ENCODE results near the gene CHTF18. TPM values are rescaled to one million over a fixed set of nuclear protein-coding genes. Genes with fewer than 3 reads are reported as not detected.

CHTF18 gene
- total RNA-seq, 1 donor from 2014 or later = 11.3 TPM

- intact Hi-C loops (cut with DNase I) = no loop called here
Measured at GRCh38 chr16:844638-845350, 56.4 kb downstream of the CHTF18 start.

GRCh38 chr16:845351-845745, 56.9 kb downstream of the CHTF18 start:
- Histone ChIP-seq H3K9me3 (no peaks in the 10 kb centered on the region), H3K4me1 (no peaks in the 10 kb centered on the region), H3K27ac (no peak overlapping the region), H3K4me3 (no peak overlapping the region), H3K27me3 (ENCODE audit: low read depth) (peaks cover 10% of the 10 kb centered on the region), H3K36me3 (no peaks in the 10 kb centered on the region)
- ATAC-seq (no peak), DNase-seq (no peak)
- no peak for TF ChIP-seq CTCF (IDR thresholded peaks at IDR 0.05)
- intact Hi-C loops (cut with DNase I) = no loop called here

More at GRCh38 chr16:844638-845350, 56.4 kb downstream of the CHTF18 start:
- Histone ChIP-seq H3K27ac (no peak overlapping the region), H3K27me3 (ENCODE audit: low read depth) (peaks cover 15% of the 10 kb centered on the region), H3K36me3 (no peaks in the 10 kb centered on the region), H3K4me1 (no peaks in the 10 kb centered on the region), H3K9me3 (no peaks in the 10 kb centered on the region), H3K4me3 (no peak overlapping the region)
- ATAC-seq = peak in 1 of 2 donors; percentile 21
- no peak for DNase-seq
- no peak for TF ChIP-seq CTCF (IDR thresholded peaks at IDR 0.05)

- no peak for ATAC-seq
- no peaks in the 10 kb centered on the region for H3K9me3 ChIP-seq
- no peak for TF ChIP-seq CTCF (IDR thresholded peaks at IDR 0.05)
- no peak overlapping the region for H3K4me3 ChIP-seq
- intact Hi-C loops (cut with DNase I) = no loop called here
- H3K4me1 ChIP-seq = no peaks in the 10 kb centered on the region
- H3K36me3 ChIP-seq = no peaks in the 10 kb centered on the region
- H3K27ac ChIP-seq = no peak overlapping the region
- no peak for DNase-seq
- H3K27me3 ChIP-seq (ENCODE audit: low read depth) = no peaks in the 10 kb centered on the region
Measured at GRCh38 chr16:847151-847550, 58.7 kb downstream of the CHTF18 start.

Small RNAs within 50 kb of the gene (microRNA-seq; reads per million reads assigned to microRNA genes)
- not detected for gene MIR662 (ENCODE audit: borderline number of aligned reads)

Other genes with a start within 250 kb of the CHTF18 start
- gene PRR35, start 228.2 kb upstream of the CHTF18 start, total RNA-seq = not detected
- 2.7 TPM for gene NHLRC4, start 221.6 kb upstream of the CHTF18 start, total RNA-seq
- gene PIGQ, start 218.7 kb upstream of the CHTF18 start, total RNA-seq = 68.9 TPM
- 40.1 TPM for gene RAB40C, start 198.6 kb upstream of the CHTF18 start, total RNA-seq
- gene WFIKKN1, start 157.6 kb upstream of the CHTF18 start, total RNA-seq = 1.2 TPM
- 63.1 TPM for gene METTL26, start 152.3 kb upstream of the CHTF18 start, total RNA-seq
- 47.7 TPM for gene MCRIP2, start 146.8 kb upstream of the CHTF18 start, total RNA-seq
- 31.4 TPM for gene WDR90, start 139.3 kb upstream of the CHTF18 start, total RNA-seq
- 81.6 TPM for gene RHOT2, start 120.5 kb upstream of the CHTF18 start, total RNA-seq
- gene RHBDL1, start 112.9 kb upstream of the CHTF18 start, total RNA-seq = 2.0 TPM
- 86.0 TPM for gene STUB1, start 108.2 kb upstream of the CHTF18 start, total RNA-seq
- 43.2 TPM for gene JMJD8, start 104.3 kb upstream of the CHTF18 start, total RNA-seq
- 13.1 TPM for gene WDR24, start 98.2 kb upstream of the CHTF18 start, total RNA-seq
- 11.0 TPM for gene FBXL16, start 82.8 kb upstream of the CHTF18 start, total RNA-seq
- 35.9 TPM for gene METRN, start 73.5 kb upstream of the CHTF18 start, total RNA-seq
- 36.5 TPM for gene ANTKMT, start 67.5 kb upstream of the CHTF18 start, total RNA-seq
- 26.1 TPM for gene CCDC78, start 62.2 kb upstream of the CHTF18 start, total RNA-seq
- gene HAGHL, start 61.5 kb upstream of the CHTF18 start, total RNA-seq = 15.6 TPM
- gene CIAO3, start 47.6 kb upstream of the CHTF18 start, total RNA-seq = 24.3 TPM
- gene MSLN, start 27.9 kb upstream of the CHTF18 start, total RNA-seq = 42.6 TPM
- 16.3 TPM for gene RPUSD1, start 239 bp upstream of the CHTF18 start, total RNA-seq
- gene GNG13, start 12.1 kb downstream of the CHTF18 start, total RNA-seq = not detected
- 23.8 TPM for gene LMF1, start 182.4 kb downstream of the CHTF18 start, total RNA-seq
- gene SOX8, start 193.2 kb downstream of the CHTF18 start, total RNA-seq = 0.15 TPM

Data from lower lobe of right lung (tissue), 2 donors.